HepG2 (cell line): ENCODE results near the gene WDR54. TPM values are rescaled to one million over a fixed set of nuclear protein-coding genes. Genes with fewer than 3 reads are reported as not detected.
A peak's percentile ranks its signal among the peaks of the same experiment; 100 is the strongest.

Source experiments
- HNF4G ChIP-seq, 2 experiments: sonication (generic) in 1 of 2; formaldehyde crosslinking in 1 of 2; IDR thresholded peaks; 2 replicates each; pipeline versions ENCODE4 v1.4.0 to v1.6.1; 2011 to 2020; ENCODE audit warnings: borderline replicate concordance in 2 of 2, low read depth in 2 of 2, mild to moderate bottlenecking in 2 of 2, low read length in 1 of 2, missing genetic modification reagents in 1 of 2, moderate library complexity in 1 of 2
- HNRNPH1 ChIP-seq: fragments of 200-400 bp; formaldehyde crosslinking; optimal IDR thresholded peaks from 2 replicates; pipeline ENCODE3; 2017; ENCODE audit warnings: mild to moderate bottlenecking, low read depth, low read length
- IKZF4 ChIP-seq: sonication (generic); formaldehyde crosslinking; IDR thresholded peaks from 2 replicates; pipeline ENCODE4 v1.5.1; 2020; ENCODE audit warnings: borderline replicate concordance, mild to moderate bottlenecking, low read depth, missing genetic modification reagents; ENCODE audit errors: not compliant biosample characterization
- KLF12 ChIP-seq: sonication (generic); formaldehyde crosslinking; IDR thresholded peaks from 2 replicates; pipeline ENCODE4 v1.4.0; 2020; ENCODE audit warnings: missing genetic modification reagents, borderline replicate concordance
- NCOA1 ChIP-seq: sonication (generic); formaldehyde crosslinking; IDR thresholded peaks from 2 replicates; pipeline ENCODE4 v1.9.0; 2021; ENCODE audit warnings: missing genetic modification reagents
- NFE2L1 ChIP-seq: sonication (generic); formaldehyde crosslinking; IDR thresholded peaks from 2 replicates; pipeline ENCODE4 v1.4.0; 2020; ENCODE audit warnings: missing genetic modification reagents, mild to moderate bottlenecking, borderline replicate concordance
- PAF1 ChIP-seq: IDR thresholded peaks from 2 replicates; pipeline ENCODE4 v1.6.1; 2016; ENCODE audit warnings: missing genetic modification reagents, missing compliant biosample characterization
- PHF21A ChIP-seq: sonication (generic); formaldehyde crosslinking; IDR thresholded peaks from 2 replicates; pipeline ENCODE4 v1.5.0; 2020; ENCODE audit warnings: mild to moderate bottlenecking, missing genetic modification reagents
- PRDM10 ChIP-seq: sonication (generic); formaldehyde crosslinking; IDR thresholded peaks from 2 replicates; pipeline ENCODE4 v1.4.0; 2020; ENCODE audit warnings: low read depth, missing genetic modification reagents
- RAD21 ChIP-seq: fragments of 450-650 bp; formaldehyde crosslinking; IDR thresholded peaks from 2 replicates; pipeline ENCODE4 v1.5.0; 2020; ENCODE audit warnings: mild to moderate bottlenecking
- RBAK ChIP-seq: sonication (generic); formaldehyde crosslinking; IDR thresholded peaks from 2 replicates; pipeline ENCODE4 v1.5.1; 2020; ENCODE audit warnings: mild to moderate bottlenecking, missing genetic modification reagents
- SNAPC5 ChIP-seq: sonication (generic); formaldehyde crosslinking; IDR thresholded peaks from 2 replicates; pipeline ENCODE4 v1.8.1; 2023; ENCODE audit warnings: mild to moderate bottlenecking, missing genetic modification reagents, borderline replicate concordance
- THYN1 ChIP-seq: sonication (generic); formaldehyde crosslinking; IDR thresholded peaks from 2 replicates; pipeline ENCODE4 v1.8.1; 2023; ENCODE audit warnings: low read depth, mild to moderate bottlenecking, moderate library complexity, missing genetic modification reagents, borderline replicate concordance
- ZBTB4 ChIP-seq: sonication (generic); formaldehyde crosslinking; IDR thresholded peaks from 2 replicates; pipeline ENCODE4 v1.4.0; 2020; ENCODE audit warnings: missing genetic modification reagents, mild to moderate bottlenecking, borderline replicate concordance
- ZFP90 ChIP-seq: sonication (generic); formaldehyde crosslinking; IDR thresholded peaks from 2 replicates; pipeline ENCODE4 v1.8.0; 2022; ENCODE audit warnings: missing genetic modification reagents, mild to moderate bottlenecking, inconsistent platforms, borderline replicate concordance
- ZGPAT ChIP-seq: IDR thresholded peaks from 2 replicates; pipeline ENCODE4 v1.6.1; 2016; ENCODE audit warnings: mild to moderate bottlenecking
- ZNF253 ChIP-seq: sonication (generic); formaldehyde crosslinking; IDR thresholded peaks from 2 replicates; pipeline ENCODE4 v1.8.0; 2022; ENCODE audit warnings: mild to moderate bottlenecking, missing genetic modification reagents, borderline replicate concordance
- ZNF382 ChIP-seq: sonication (generic); formaldehyde crosslinking; IDR thresholded peaks from 2 replicates; pipeline ENCODE4 v1.5.0; 2020; ENCODE audit warnings: missing genetic modification reagents, mild to moderate bottlenecking, borderline replicate concordance
- ZNF597 ChIP-seq: sonication (generic); formaldehyde crosslinking; IDR thresholded peaks from 2 replicates; pipeline ENCODE4 v1.5.0; 2020; ENCODE audit warnings: missing genetic modification reagents
- polyA plus RNA-seq, 8 experiments: library from polyadenylated mRNA; depleted of rRNA in 3 of 8; stranded (reverse) in 7 of 8; unstranded in 1 of 8; fragments of >200 nt; fragmentation: Illumina TruSeq in 4 of 8; extraction: Trizol in 4 of 8; gene quantifications; 2 replicates each; pipeline versions ENCODE4 v1.2.1 to v1.2.3, GENCODE V29; 2011 to 2016; ENCODE audit warnings: low read depth in 4 of 8, missing spikeins in 1 of 8, mixed read lengths in 1 of 8; ENCODE audit not compliant: insufficient read depth in 1 of 8
- total RNA-seq, 5 experiments: library from RNA; depleted of rRNA; stranded (reverse); fragments of >200 nt; fragmentation: Illumina TruSeq; extraction: Trizol; gene quantifications; 2 replicates each; pipeline ENCODE4 v1.2.3, GENCODE V29; 2016; ENCODE audit warnings: low read depth in 1 of 5

Gene WDR54
- total and polyA plus RNA-seq, 2 of the 13 experiments (the other 11 are each of a cell fraction or from before 2014, with no cell fraction given): 2.0 to 17.3 TPM

GRCh38 chr2:74439803-74440377, 18.4 kb downstream of the WDR54 start (continued):
- TF ChIP-seq ZGPAT (CRISPR knock-in tag) (no peak), ZNF253 (CRISPR knock-in tag) (no peak), HNF4G (IDR thresholded peaks at IDR 0.05; ENCODE audit: borderline replicate concordance, low read depth, low read length) (no peak), HNF4G (CRISPR knock-in tag; IDR thresholded peaks at IDR 0.05; ENCODE audit: borderline replicate concordance, low read depth) (no peak), SNAPC5 (no peak), NFE2L1 (CRISPR knock-in tag) (no peak), KLF12 (CRISPR knock-in tag) (no peak), ZBTB4 (CRISPR knock-in tag) (no peak), PAF1 (CRISPR knock-in tag) (no peak), ZFP90 (CRISPR knock-in tag) (no peak), PRDM10 (CRISPR knock-in tag) (no peak), THYN1 (CRISPR knock-in tag) (no peak), HNRNPH1 (peak; percentile 22), NCOA1 (CRISPR knock-in tag) (0 out of 2 replicates have a peak, but pooled peaks have one; percentile 51), PHF21A (no peak), IKZF4 (no peak), RAD21 (CRISPR knock-in tag) (no peak), RBAK (peak; percentile 91), ZNF597 (no peak), ZNF382 (no peak)
